H1 (cell line): ENCODE measurements around the gene DPY30. TPM values are rescaled to one million over a fixed set of nuclear protein-coding genes. Genes with fewer than 3 reads are reported as not detected.

Experiments
- polyA plus RNA-seq, 7 experiments: library from polyadenylated mRNA; depleted of rRNA in 3 of 7; stranded (reverse) in 5 of 7; unstranded in 2 of 7; fragments of >200 nt in 5 of 7; fragments of 200-250 nt in 2 of 7; gene quantifications; 1 replicate in 5 of 7; 2 replicates in 1 of 7; 4 replicates in 1 of 7; pipeline versions ENCODE4 v1.2.1 to v1.2.3, GENCODE V29; 2011 to 2013; ENCODE audit warnings: missing spikeins in 2 of 7, mixed read lengths in 2 of 7
- total RNA-seq: library from RNA; stranded (reverse); fragmentation: NEBNext Ultra II Directional; extraction: Animal tissue kit (Norgen Biotek cat#: 25700); gene quantifications from 2 replicates; pipeline ENCODE4 v1.2.1, GENCODE V29; 2021

DPY30 gene
- total and polyA plus RNA-seq, 2 of the 8 experiments (the other 6 are each of a cell fraction or from before 2014, with no cell fraction given): 139 to 157 TPM

Other genes starting within 250 kb of the DPY30 start
- 52.8 and 54.7 TPM in 2 replicates for gene MEMO1, start 28.8 kb downstream of the DPY30 start, total RNA-seq
- gene MEMO1, start 28.8 kb downstream of the DPY30 start, polyA plus RNA-seq (2011; rRNA removed): 17.6 and 26.9 TPM in 2 replicates
- gene SPAST, start 23.8 kb upstream of the DPY30 start, total RNA-seq: 31.9 and 36.0 TPM in 2 replicates
- 3.1 and 4.4 TPM in 2 replicates for gene SPAST, start 23.8 kb upstream of the DPY30 start, polyA plus RNA-seq (2011; rRNA removed)
- 27.4 and 27.9 TPM in 2 replicates for gene SLC30A6, start 126.1 kb upstream of the DPY30 start, total RNA-seq
- gene SLC30A6, start 126.1 kb upstream of the DPY30 start, polyA plus RNA-seq (2011; rRNA removed): 10.9 and 16.5 TPM in 2 replicates
- gene NLRC4, start 225.1 kb upstream of the DPY30 start, total RNA-seq: not detected in 2 replicates
- not detected in 2 replicates for gene NLRC4, start 225.1 kb upstream of the DPY30 start, polyA plus RNA-seq (2011; rRNA removed)
- 21.4 and 24.1 TPM in 2 replicates for gene YIPF4, start 238.1 kb upstream of the DPY30 start, total RNA-seq
- gene YIPF4, start 238.1 kb upstream of the DPY30 start, polyA plus RNA-seq (2011; rRNA removed): 1.5 and 2.9 TPM in 2 replicates